ENCODE measurements around the gene CDH6.

CDH6 gene

GRCh38 chr5:31197183-31197582 is 3.7 kb downstream of the CDH6 start:
- no peak for DNase-seq (ENCODE audit: low spot score)

- DNase-seq (ENCODE audit: low spot score): no peak
Observed at GRCh38 chr5:31204958-31205357, 11.5 kb downstream of the CDH6 start.

GRCh38 chr5:31208043-31208442 is 14.6 kb downstream of the CDH6 start:
- DNase-seq (ENCODE audit: low spot score): no peak

GRCh38 chr5:31209334-31209733 is 15.8 kb downstream of the CDH6 start:
- DNase-seq (ENCODE audit: low spot score): no peak

- no peak for DNase-seq (ENCODE audit: low spot score)
Observed at GRCh38 chr5:31211098-31211497, 17.6 kb downstream of the CDH6 start.

- DNase-seq (ENCODE audit: low spot score): no peak
Observed at GRCh38 chr5:31213257-31213656, 19.8 kb downstream of the CDH6 start.

- peak; percentile 26 for DNase-seq (ENCODE audit: low spot score)
Observed at GRCh38 chr5:31213705-31214121, 20.2 kb downstream of the CDH6 start.

- DNase-seq (ENCODE audit: low spot score): no peak
Observed at GRCh38 chr5:31214229-31214628, 20.7 kb downstream of the CDH6 start.

- DNase-seq (ENCODE audit: low spot score): no peak
Observed at GRCh38 chr5:31215236-31215635, 21.8 kb downstream of the CDH6 start.

GRCh38 chr5:31217446-31217845 is 24.0 kb downstream of the CDH6 start:
- no peak for DNase-seq (ENCODE audit: low spot score)

- DNase-seq (ENCODE audit: low spot score): no peak
Observed at GRCh38 chr5:31218978-31219377, 25.5 kb downstream of the CDH6 start.

- no peak for DNase-seq (ENCODE audit: low spot score)
Observed at GRCh38 chr5:31221001-31221400, 27.5 kb downstream of the CDH6 start.

GRCh38 chr5:31225118-31225517 is 31.6 kb downstream of the CDH6 start:
- DNase-seq (ENCODE audit: low spot score): no peak

GRCh38 chr5:31225613-31226012 is 32.1 kb downstream of the CDH6 start:
- DNase-seq (ENCODE audit: low spot score): no peak

- DNase-seq (ENCODE audit: low spot score): no peak
Observed at GRCh38 chr5:31226651-31227050, 33.2 kb downstream of the CDH6 start.

GRCh38 chr5:31229266-31229665 is 35.8 kb downstream of the CDH6 start:
- DNase-seq (ENCODE audit: low spot score): no peak

GRCh38 chr5:31231177-31231838 is 37.8 kb downstream of the CDH6 start:
- DNase-seq (ENCODE audit: low spot score): no peak

- DNase-seq (ENCODE audit: low spot score): peak; percentile 73
Observed at GRCh38 chr5:31232273-31232888, 38.9 kb downstream of the CDH6 start.

- DNase-seq (ENCODE audit: low spot score): no peak
Observed at GRCh38 chr5:31235381-31235780, 41.9 kb downstream of the CDH6 start.

- DNase-seq (ENCODE audit: low spot score): no peak
Observed at GRCh38 chr5:31236339-31236738, 42.9 kb downstream of the CDH6 start.

GRCh38 chr5:31237174-31237573 is 43.7 kb downstream of the CDH6 start:
- no peak for DNase-seq (ENCODE audit: low spot score)

GRCh38 chr5:31238497-31238896 is 45.0 kb downstream of the CDH6 start:
- DNase-seq (ENCODE audit: low spot score): no peak

GRCh38 chr5:31244921-31245320 is 51.4 kb downstream of the CDH6 start:
- DNase-seq (ENCODE audit: low spot score): no peak

- no peak for DNase-seq (ENCODE audit: low spot score)
Observed at GRCh38 chr5:31247381-31247780, 53.9 kb downstream of the CDH6 start.
